ENCODE measurements around the gene ACSM6. TPM values are rescaled to one million over a fixed set of nuclear protein-coding genes. Genes with fewer than 3 reads are reported as not detected.

The ACSM6 gene
- total RNA-seq, 4 donors from 2014 or later = not detected

- no peak overlapping the region for H3K4me3 ChIP-seq
- TF ChIP-seq EP300 (IDR thresholded peaks at IDR 0.05) (no peak), POLR2A (IDR thresholded peaks at IDR 0.05) (no peak)
- TF ChIP-seq, protein P1, sequence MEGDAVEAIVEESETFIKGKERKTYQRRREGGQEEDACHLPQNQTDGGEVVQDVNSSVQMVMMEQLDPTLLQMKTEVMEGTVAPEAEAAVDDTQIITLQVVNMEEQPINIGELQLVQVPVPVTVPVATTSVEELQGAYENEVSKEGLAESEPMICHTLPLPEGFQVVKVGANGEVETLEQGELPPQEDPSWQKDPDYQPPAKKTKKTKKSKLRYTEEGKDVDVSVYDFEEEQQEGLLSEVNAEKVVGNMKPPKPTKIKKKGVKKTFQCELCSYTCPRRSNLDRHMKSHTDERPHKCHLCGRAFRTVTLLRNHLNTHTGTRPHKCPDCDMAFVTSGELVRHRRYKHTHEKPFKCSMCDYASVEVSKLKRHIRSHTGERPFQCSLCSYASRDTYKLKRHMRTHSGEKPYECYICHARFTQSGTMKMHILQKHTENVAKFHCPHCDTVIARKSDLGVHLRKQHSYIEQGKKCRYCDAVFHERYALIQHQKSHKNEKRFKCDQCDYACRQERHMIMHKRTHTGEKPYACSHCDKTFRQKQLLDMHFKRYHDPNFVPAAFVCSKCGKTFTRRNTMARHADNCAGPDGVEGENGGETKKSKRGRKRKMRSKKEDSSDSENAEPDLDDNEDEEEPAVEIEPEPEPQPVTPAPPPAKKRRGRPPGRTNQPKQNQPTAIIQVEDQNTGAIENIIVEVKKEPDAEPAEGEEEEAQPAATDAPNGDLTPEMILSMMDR (IDR thresholded peaks at IDR 0.05) = no peak
- no peaks in the 10 kb centered on the region for H3K36me3 ChIP-seq
- H3K9me3 ChIP-seq = peaks cover 0 to 9% (median 0%) of the 10 kb centered on the region in 4 donors
- DNase-seq (ENCODE audit: low spot score in 2 of 2) = no peak
- no peaks in the 10 kb centered on the region for H3K27me3 ChIP-seq
- H3K4me1 ChIP-seq = no peaks in the 10 kb centered on the region
- H3K27ac ChIP-seq = no peak overlapping the region
- 85 to 90% methylated on average over 1 of the region's 1 CpG for WGBS, 2 donors
Observed at GRCh38 chr10:95172851-95173250, 21.2 kb upstream of the ACSM6 start.

DNA sequence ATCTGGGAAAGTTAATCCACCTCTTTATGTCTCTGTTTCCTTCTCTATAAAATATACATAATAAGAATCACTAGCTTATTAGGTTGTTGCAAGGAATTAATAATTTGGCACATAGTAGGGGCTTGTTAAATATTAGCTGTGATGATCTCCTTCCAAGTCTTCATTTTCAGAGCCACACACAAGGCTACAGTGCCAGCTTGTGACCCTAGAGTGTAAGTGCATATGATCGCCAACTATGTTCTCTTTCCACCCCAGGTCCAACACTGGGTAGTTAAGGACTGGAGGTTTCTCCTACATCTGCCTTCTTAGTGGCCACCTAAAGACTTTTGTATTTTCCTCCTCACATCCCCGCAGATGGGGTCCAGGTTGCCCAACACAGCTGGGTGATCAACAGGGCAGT is 17.9 kb upstream of the ACSM6 start:
- DNase-seq (ENCODE audit: low spot score in 2 of 2) = no peak
- peaks cover 0 to 9% (median 0%) of the 10 kb centered on the region in 4 donors for H3K9me3 ChIP-seq
- H3K36me3 ChIP-seq = no peaks in the 10 kb centered on the region
- TF ChIP-seq, protein P1 (IDR thresholded peaks at IDR 0.05) = no peak
- TF ChIP-seq POLR2A (IDR thresholded peaks at IDR 0.05) (no peak), EP300 (IDR thresholded peaks at IDR 0.05) (no peak)
- H3K27ac ChIP-seq = no peak overlapping the region
- 84 to 95% methylated on average over 2 of the region's 2 CpGs for WGBS, 2 donors
- no peak overlapping the region for H3K4me3 ChIP-seq
- no peaks in the 10 kb centered on the region for H3K4me1 ChIP-seq
- H3K27me3 ChIP-seq = no peaks in the 10 kb centered on the region

- Histone ChIP-seq H3K4me3 (no peak overlapping the region), H3K27ac (no peak overlapping the region), H3K27me3 (no peaks in the 10 kb centered on the region), H3K4me1 (no peaks in the 10 kb centered on the region), H3K36me3 (no peaks in the 10 kb centered on the region), H3K9me3 (peaks cover 0 to 9% (median 0%) of the 10 kb centered on the region in 4 donors)
- TF ChIP-seq, protein P1 (IDR thresholded peaks at IDR 0.05) = no peak
- TF ChIP-seq POLR2A (IDR thresholded peaks at IDR 0.05) (no peak), EP300 (IDR thresholded peaks at IDR 0.05) (no peak)
- no peak for DNase-seq (ENCODE audit: low spot score in 2 of 2)
Observed at GRCh38 chr10:95177429-95177828, 16.6 kb upstream of the ACSM6 start.

GRCh38 chr10:95178266-95178665 is 15.8 kb upstream of the ACSM6 start:
- WGBS, 2 donors = 26 to 43% methylated on average over 1 of the region's 1 CpG

GRCh38 chr10:95178797-95179196 is 15.2 kb upstream of the ACSM6 start:
- Histone ChIP-seq H3K27me3 (no peaks in the 10 kb centered on the region), H3K4me3 (no peak overlapping the region), H3K36me3 (no peaks in the 10 kb centered on the region), H3K4me1 (peaks cover 0 to 7% (median 2%) of the 10 kb centered on the region in 4 donors), H3K27ac (no peak overlapping the region), H3K9me3 (peaks cover 0 to 9% (median 0%) of the 10 kb centered on the region in 4 donors)
- TF ChIP-seq EP300 (IDR thresholded peaks at IDR 0.05) (no peak), POLR2A (IDR thresholded peaks at IDR 0.05) (no peak)
- TF ChIP-seq, protein P1 (IDR thresholded peaks at IDR 0.05) = no peak
- no peak for DNase-seq (ENCODE audit: low spot score in 2 of 2)
- WGBS, 2 donors = 78 to 79% methylated on average over 1 of the region's 1 CpG

More at GRCh38 chr10:95178266-95178665, 15.8 kb upstream of the ACSM6 start:
- peaks cover 0 to 4% (median 2%) of the 10 kb centered on the region in 4 donors for H3K4me1 ChIP-seq
- no peak for TF ChIP-seq EP300 (IDR thresholded peaks at IDR 0.05)
- TF ChIP-seq POLR2A (IDR thresholded peaks at IDR 0.05) = no peak
- TF ChIP-seq, protein P1 (IDR thresholded peaks at IDR 0.05) = no peak
- H3K4me3 ChIP-seq = no peak overlapping the region
- peaks cover 0 to 9% (median 0%) of the 10 kb centered on the region in 4 donors for H3K9me3 ChIP-seq
- no peak overlapping the region for H3K27ac ChIP-seq
- no peaks in the 10 kb centered on the region for H3K27me3 ChIP-seq
- H3K36me3 ChIP-seq = no peaks in the 10 kb centered on the region
- no peak for DNase-seq (ENCODE audit: low spot score in 2 of 2)

Data from tibial nerve (tissue), 4 donors.